Peyer's patch (tissue), 4 donors: ENCODE data around the gene LRIG1.

Experiments used
- CTCF ChIP-seq, 6 experiments: fragments of 450-650 bp in 4 of 6; fragments of 200-600 bp in 2 of 6; sonication (generic) in 1 of 6; IDR thresholded peaks; one replicate each; pipeline ENCODE4 v1.5.1; 2017 to 2019; ENCODE audit warnings: antibody characterized with exemption in 6 of 6, mild to moderate bottlenecking in 3 of 6, moderate library complexity in 1 of 6
- POLR2A ChIP-seq, 2 donors: fragments of 450-650 bp; IDR thresholded peaks; one replicate each; pipeline ENCODE4 v1.5.1; 2017; ENCODE audit warnings: antibody characterized with exemption in 2 of 2, mild to moderate bottlenecking in 2 of 2, moderate library complexity in 2 of 2

GRCh38 chr3:66465587-66465986 is 35.2 kb downstream of the LRIG1 start:
- no peak for TF ChIP-seq CTCF (IDR thresholded peaks at IDR 0.05)
- no peak for TF ChIP-seq POLR2A (IDR thresholded peaks at IDR 0.05)
